ENCODE measurements around the gene CCNF. TPM values are rescaled to one million over a fixed set of nuclear protein-coding genes. Genes with fewer than 3 reads are reported as not detected.

CCNF gene
- total RNA-seq, 1 donor from 2014 or later: 3.9 TPM

- no peak overlapping the region for H3K4me3 ChIP-seq (ENCODE audit: low read depth, low read length)
- H3K27me3 ChIP-seq (ENCODE audit: control insufficient read depth, insufficient read depth, low read length): no peaks in the 10 kb centered on the region
- TF ChIP-seq, protein P1, sequence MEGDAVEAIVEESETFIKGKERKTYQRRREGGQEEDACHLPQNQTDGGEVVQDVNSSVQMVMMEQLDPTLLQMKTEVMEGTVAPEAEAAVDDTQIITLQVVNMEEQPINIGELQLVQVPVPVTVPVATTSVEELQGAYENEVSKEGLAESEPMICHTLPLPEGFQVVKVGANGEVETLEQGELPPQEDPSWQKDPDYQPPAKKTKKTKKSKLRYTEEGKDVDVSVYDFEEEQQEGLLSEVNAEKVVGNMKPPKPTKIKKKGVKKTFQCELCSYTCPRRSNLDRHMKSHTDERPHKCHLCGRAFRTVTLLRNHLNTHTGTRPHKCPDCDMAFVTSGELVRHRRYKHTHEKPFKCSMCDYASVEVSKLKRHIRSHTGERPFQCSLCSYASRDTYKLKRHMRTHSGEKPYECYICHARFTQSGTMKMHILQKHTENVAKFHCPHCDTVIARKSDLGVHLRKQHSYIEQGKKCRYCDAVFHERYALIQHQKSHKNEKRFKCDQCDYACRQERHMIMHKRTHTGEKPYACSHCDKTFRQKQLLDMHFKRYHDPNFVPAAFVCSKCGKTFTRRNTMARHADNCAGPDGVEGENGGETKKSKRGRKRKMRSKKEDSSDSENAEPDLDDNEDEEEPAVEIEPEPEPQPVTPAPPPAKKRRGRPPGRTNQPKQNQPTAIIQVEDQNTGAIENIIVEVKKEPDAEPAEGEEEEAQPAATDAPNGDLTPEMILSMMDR (IDR thresholded peaks at IDR 0.05; ENCODE audit: insufficient read depth, low read length, severe bottlenecking): no peak
- FAIRE-seq (no peak), DNase-seq (ENCODE audit: low read depth) (no peak)
- H3K36me3 ChIP-seq (ENCODE audit: control insufficient read depth, insufficient read depth, low read length): peaks cover 6% of the 10 kb centered on the region
These were observed 70.7 kb downstream of the CCNF start for GRCh38 chr16:2499890-2500429.

- Histone ChIP-seq H3K27me3 (ENCODE audit: control insufficient read depth, insufficient read depth, low read length) (no peaks in the 10 kb centered on the region), H3K36me3 (ENCODE audit: control insufficient read depth, insufficient read depth, low read length) (peaks cover 6% of the 10 kb centered on the region), H3K4me3 (ENCODE audit: low read depth, low read length) (no peak overlapping the region)
- TF ChIP-seq, protein P1 (IDR thresholded peaks at IDR 0.05; ENCODE audit: insufficient read depth, low read length, severe bottlenecking): no peak
- no peak for DNase-seq (ENCODE audit: low read depth)
- FAIRE-seq: no peak
These were observed 71.2 kb downstream of the CCNF start for GRCh38 chr16:2500430-2500917.

DNA sequence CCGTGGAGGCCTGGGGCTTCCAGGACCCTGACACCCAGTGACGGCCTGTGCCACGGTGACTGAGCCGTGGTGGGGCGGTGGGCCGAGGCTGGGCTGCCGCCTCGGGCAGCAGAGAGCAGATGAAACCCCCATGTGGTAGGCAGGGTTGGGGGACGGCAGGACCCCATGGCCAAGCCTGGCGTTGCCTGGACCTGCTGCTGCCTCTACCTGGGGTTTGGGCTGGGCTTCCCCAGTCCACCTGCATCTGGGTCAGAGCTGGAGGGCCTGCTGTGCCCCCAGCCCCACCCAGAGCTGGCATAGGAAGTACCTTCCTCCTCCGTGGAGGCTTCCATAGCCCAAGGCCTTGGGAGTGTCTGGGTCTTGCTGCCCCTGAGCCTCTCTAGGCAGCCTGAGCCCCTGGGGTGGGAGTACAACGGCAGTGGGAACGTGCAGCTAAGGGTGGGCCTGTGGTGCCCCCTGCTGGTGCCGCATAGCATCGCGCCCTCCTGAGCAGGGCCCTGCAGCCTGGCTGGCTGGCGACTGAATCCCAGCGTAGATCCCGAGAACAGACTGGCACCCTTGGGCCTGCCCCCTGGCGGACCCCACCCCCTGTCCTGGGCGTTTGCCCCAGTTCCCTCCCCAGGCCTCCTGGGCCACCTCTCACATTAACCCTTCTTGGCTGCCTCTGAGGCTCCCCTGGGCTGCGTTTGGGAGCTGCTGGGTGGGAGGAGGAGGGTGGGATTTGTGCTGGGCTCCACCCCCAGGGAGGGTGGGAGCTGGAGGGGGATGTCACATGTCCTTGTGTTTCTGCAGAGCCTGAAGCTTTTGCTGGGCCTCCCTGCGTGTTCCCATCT is 71.9 kb downstream of the CCNF start:
- DNase-seq (ENCODE audit: low read depth) (peak; percentile 45), FAIRE-seq (no peak)
- H3K36me3 ChIP-seq (ENCODE audit: control insufficient read depth, insufficient read depth, low read length): peaks cover 6% of the 10 kb centered on the region
- TF ChIP-seq, protein P1 (IDR thresholded peaks at IDR 0.05; ENCODE audit: insufficient read depth, low read length, severe bottlenecking): peak; percentile 99
- H3K27me3 ChIP-seq (ENCODE audit: control insufficient read depth, insufficient read depth, low read length): no peaks in the 10 kb centered on the region
- no peak overlapping the region for H3K4me3 ChIP-seq (ENCODE audit: low read depth, low read length)

DNA sequence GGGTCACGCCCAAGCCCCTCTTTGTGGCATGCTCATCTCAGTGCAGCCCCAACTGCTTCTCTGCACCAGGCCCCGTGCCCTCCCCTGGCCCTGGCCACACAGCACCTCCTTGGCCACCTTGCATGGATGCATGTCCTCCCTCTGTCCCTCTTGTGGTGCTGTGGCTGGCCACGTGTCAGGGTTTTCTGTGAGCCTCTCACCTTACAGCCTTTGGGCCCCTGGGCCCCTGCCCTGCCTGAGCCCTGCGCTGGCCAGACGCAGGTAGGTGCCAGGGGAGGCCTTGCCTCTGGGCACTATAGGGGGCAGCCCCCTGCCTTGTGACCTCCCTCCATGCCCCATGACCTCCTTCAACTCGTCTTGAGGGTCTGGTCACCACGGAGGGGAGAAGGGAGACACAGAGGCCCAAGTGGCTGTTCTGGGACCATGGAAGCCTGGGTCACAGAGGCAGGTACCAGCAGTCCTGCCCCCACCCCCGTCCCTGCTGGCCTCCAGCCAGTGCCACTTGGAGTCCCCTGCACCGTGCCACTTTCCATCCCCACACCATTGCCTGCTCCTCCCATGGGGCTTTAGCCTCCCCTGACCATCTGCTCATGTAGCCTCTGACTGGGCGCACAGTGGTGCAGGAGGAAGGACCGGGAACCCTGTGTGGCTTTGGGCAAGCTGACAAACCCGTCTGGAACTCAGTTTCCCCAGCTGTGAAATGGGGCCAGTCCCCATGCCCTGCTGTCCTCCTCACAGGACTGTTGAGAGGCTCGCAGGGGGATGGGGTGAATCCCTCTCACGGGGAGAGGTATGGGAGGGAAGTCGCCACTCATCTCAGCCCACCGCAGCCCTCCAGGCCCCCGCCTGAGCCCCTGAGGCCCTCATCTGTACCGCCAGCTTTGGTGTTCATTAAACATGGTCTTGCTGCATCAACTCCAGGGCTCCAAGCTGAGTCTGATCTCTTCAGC is 73.0 kb downstream of the CCNF start:
- FAIRE-seq: no peak
- TF ChIP-seq, protein P1 (IDR thresholded peaks at IDR 0.05; ENCODE audit: insufficient read depth, low read length, severe bottlenecking): no peak
- peaks cover 2% of the 10 kb centered on the region for H3K36me3 ChIP-seq (ENCODE audit: control insufficient read depth, insufficient read depth, low read length)
- no peak overlapping the region for H3K4me3 ChIP-seq (ENCODE audit: low read depth, low read length)
- H3K27me3 ChIP-seq (ENCODE audit: control insufficient read depth, insufficient read depth, low read length): no peaks in the 10 kb centered on the region
- DNase-seq (ENCODE audit: low read depth): no peak

DNA sequence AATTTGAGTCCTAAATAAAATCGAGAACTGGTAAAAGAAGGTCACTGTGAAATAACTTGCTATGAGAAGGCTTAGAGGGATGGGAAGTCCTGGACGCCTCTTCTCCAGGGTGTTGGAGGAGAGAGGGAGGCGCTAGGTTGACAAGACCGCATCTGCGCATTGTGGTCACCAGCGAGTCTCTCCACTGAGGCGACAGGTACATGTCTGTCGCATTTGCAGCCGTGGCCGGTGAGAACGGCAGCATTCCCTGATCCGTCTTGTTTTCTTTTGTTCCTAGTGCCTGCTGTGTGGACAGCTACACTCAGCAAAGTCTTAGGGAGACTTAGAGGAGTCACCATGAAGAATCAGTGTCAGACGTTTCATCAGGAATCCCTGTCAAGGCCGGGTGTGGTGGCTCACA is 76.4 kb downstream of the CCNF start:
- no peak overlapping the region for H3K4me3 ChIP-seq (ENCODE audit: low read depth, low read length)
- no peaks in the 10 kb centered on the region for H3K36me3 ChIP-seq (ENCODE audit: control insufficient read depth, insufficient read depth, low read length)
- TF ChIP-seq, protein P1 (IDR thresholded peaks at IDR 0.05; ENCODE audit: insufficient read depth, low read length, severe bottlenecking): no peak
- DNase-seq (ENCODE audit: low read depth) (no peak), FAIRE-seq (peak; percentile 55)
- H3K27me3 ChIP-seq (ENCODE audit: control insufficient read depth, insufficient read depth, low read length): no peaks in the 10 kb centered on the region
